Measurements from ENCODE around the gene EIPR1. TPM values are rescaled to one million over a fixed set of nuclear protein-coding genes. Genes with fewer than 3 reads are reported as not detected.

EIPR1 gene
- total and polyA plus RNA-seq, 2 of the 13 experiments (the other 11 are each of a cell fraction or from before 2014, with no cell fraction given): 70.0 to 96.3 TPM

DNA sequence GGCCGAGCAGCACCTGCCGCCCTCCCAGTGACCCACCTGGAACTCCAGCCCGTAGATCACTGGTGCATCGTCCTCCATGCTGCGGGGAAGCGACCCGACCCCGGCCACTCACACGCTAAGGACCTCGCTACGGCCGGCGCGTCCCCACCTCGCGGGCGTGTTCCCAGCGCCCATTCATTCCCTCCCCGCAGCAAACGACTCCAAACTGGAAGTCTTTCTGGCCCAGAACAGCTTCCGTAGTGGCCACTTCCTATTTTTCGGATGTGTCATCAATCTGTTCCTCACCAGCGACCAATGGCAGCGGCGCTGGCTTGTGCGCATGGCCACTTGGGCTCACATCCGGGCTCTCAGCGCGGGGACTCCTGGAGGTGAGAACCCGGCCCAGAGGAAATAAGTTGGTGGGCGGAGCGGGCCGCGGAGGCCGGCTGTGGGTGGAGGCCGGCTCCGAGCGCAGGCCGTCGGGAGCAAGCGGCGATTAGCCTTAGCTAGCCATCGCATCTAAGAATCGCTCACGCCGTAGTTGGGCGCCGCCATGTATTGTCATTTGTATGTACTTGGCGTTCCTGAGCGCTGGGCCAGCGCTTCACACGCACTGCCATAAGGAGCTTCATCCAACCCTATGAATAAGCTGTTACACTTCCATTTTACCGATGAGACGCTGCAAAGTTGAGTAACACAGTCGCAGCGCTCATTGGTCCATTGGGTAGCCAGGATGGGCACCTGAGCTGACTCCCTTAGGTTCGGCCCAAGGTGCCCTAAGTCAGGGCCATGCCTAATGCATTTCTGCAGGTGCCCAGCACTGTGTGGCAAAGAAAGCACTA is at the start of gene EIPR1 (continued):
- peak; percentile 100 for TF ChIP-seq DMTF1 (CRISPR knock-in tag; IDR thresholded peaks at IDR 0.05)
- peak; percentile 85 for TF ChIP-seq BORCS8-MEF2B (CRISPR knock-in tag; IDR thresholded peaks at IDR 0.05)
- TF ChIP-seq NFATC3 (CRISPR knock-in tag; IDR thresholded peaks at IDR 0.05): peak; percentile 77; the same call in 1 of the 2 replicates
- peak; percentile 47; the same call in 1 of the 2 replicates for TF ChIP-seq ZNF512 (CRISPR knock-in tag; IDR thresholded peaks at IDR 0.05)
- TF ChIP-seq HMG20B (CRISPR knock-in tag; conservative IDR thresholded peaks at IDR 0.05): peak; percentile 75; the same call in 1 of the 2 replicates
- no peak for TF ChIP-seq ZUFSP (CRISPR knock-in tag; IDR thresholded peaks at IDR 0.05; ENCODE audit: borderline replicate concordance)
- TF ChIP-seq CHD2 (IDR thresholded peaks at IDR 0.05; ENCODE audit: low read depth, low read length): 0 out of 2 replicates have a peak, but pooled peaks have one; percentile 28
- peak; percentile 98 for TF ChIP-seq ZBED4 (CRISPR knock-in tag; IDR thresholded peaks at IDR 0.05; ENCODE audit: borderline replicate concordance)
- peak; percentile 96 for TF ChIP-seq ASH2L (IDR thresholded peaks at IDR 0.05; ENCODE audit: insufficient read length, low read depth, low read length)
- TF ChIP-seq SALL1 (CRISPR knock-in tag; IDR thresholded peaks at IDR 0.05): peak; percentile 89
- 0 out of 2 replicates have a peak, but pooled peaks have one; percentile 40 for TF ChIP-seq ZKSCAN1 (IDR thresholded peaks at IDR 0.05; ENCODE audit: low read length)
- TF ChIP-seq ZNF766 (CRISPR knock-in tag; IDR thresholded peaks at IDR 0.05; ENCODE audit: borderline replicate concordance): peak; percentile 67; the same call in 1 of the 2 replicates
- TF ChIP-seq ETV6 (CRISPR knock-in tag; conservative IDR thresholded peaks at IDR 0.05): peak; percentile 62; the same call in 1 of the 2 replicates
- TF ChIP-seq ZNF777 (CRISPR knock-in tag; IDR thresholded peaks at IDR 0.05): peak; percentile 76
- peak; percentile 72; the same call in 1 of the 2 replicates for TF ChIP-seq NR1H2 (CRISPR knock-in tag; IDR thresholded peaks at IDR 0.05; ENCODE audit: borderline replicate concordance, low read depth)
- TF ChIP-seq, protein P1, sequence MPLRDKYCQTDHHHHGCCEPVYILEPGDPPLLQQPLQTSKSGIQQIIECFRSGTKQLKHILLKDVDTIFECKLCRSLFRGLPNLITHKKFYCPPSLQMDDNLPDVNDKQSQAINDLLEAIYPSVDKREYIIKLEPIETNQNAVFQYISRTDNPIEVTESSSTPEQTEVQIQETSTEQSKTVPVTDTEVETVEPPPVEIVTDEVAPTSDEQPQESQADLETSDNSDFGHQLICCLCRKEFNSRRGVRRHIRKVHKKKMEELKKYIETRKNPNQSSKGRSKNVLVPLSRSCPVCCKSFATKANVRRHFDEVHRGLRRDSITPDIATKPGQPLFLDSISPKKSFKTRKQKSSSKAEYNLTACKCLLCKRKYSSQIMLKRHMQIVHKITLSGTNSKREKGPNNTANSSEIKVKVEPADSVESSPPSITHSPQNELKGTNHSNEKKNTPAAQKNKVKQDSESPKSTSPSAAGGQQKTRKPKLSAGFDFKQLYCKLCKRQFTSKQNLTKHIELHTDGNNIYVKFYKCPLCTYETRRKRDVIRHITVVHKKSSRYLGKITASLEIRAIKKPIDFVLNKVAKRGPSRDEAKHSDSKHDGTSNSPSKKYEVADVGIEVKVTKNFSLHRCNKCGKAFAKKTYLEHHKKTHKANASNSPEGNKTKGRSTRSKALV (CRISPR knock-in tag; IDR thresholded peaks at IDR 0.05): peak; percentile 64; the same call in 1 of the 2 replicates

Data from HepG2 (cell line).